AG20443 (cell line): ENCODE data around the gene ZNF30.
"Not testable (repeated sequence)": the region's sequence is repeated elsewhere in the genome, so short reads cannot be mapped to it uniquely, and the experiment has no call there.

Source experiments
- DNase-seq: peaks from one replicate; pipeline ENCODE4 v3.0.0; 2012; ENCODE audit warnings: low spot score, mixed read lengths

ZNF30 gene

GRCh38 chr19:34960103-34960805 is 33.6 kb downstream of the ZNF30 start:
- peak; percentile 55 for DNase-seq

- DNase-seq, result no peak
These were observed 34.4 kb downstream of the ZNF30 start for GRCh38 chr19:34960940-34961679.

GRCh38 chr19:34961775-34962686 is 35.3 kb downstream of the ZNF30 start:
- DNase-seq, result no peak

- peak; percentile 41 for DNase-seq
These were observed 36.2 kb downstream of the ZNF30 start for GRCh38 chr19:34962687-34963572.

GRCh38 chr19:34963573-34964406 is 37.1 kb downstream of the ZNF30 start, which contains the start of gene ZNF792:
ZNF792 (minus strand) TSS chr19:34964229; CDS start chr19:34963662, 567 bp downstream.
- DNase-seq, result peak; percentile 92

- DNase-seq, result no peak
These were observed 37.9 kb downstream of the ZNF30 start for GRCh38 chr19:34964598-34964997.

GRCh38 chr19:34965505-34965904 is 38.8 kb downstream of the ZNF30 start:
- DNase-seq, result not testable (repeated sequence)

- no peak for DNase-seq
These were observed 40.8 kb downstream of the ZNF30 start for GRCh38 chr19:34967551-34967950.

DNA sequence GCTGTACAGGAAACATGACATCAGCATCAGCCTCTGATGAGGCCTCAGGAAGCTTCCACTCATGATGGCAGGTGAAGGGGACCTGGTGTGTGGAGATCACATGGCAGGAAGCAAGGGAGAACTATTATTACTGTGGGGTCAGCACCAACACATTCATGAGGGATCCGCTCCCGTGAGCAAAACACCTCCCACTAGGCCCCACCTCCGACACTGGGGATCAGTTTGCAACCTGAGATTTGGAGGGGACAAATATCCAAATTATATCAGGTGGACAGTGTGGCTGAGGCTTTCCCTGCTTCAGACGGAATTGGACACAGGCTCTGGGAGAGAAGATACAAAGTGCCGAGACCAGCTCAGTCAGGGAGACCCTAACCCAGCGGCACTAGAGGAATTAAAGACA is 43.0 kb downstream of the ZNF30 start:
- DNase-seq, result no peak

DNA sequence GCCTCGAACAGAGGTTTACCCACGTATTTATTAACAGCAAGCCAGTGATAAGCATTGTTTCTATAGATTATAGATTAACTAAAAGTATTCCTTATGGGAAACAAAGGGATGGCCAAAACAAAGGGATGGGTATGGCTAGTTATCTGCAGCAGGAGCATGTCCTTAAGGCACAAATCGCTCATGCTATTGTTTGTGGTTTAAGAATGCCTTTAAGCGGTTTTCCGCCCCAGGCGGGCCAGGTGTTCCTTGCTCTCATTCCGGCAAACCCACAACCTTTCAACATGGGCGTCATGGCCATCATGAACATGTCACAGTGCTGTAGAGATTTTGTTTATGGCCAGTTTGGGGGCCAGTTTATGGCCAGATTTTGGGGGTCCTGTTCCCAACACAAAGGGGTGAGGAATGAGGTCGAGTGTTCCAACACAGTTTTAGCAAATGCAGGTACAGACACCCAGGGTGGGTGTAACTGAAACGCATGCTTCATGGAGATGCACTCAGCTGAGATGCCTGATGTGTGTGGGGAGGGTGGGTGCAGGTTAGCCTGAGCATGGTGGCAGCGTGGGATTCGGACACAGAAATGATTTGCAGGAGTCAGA is 43.6 kb downstream of the ZNF30 start:
- not testable (repeated sequence) for DNase-seq

DNA sequence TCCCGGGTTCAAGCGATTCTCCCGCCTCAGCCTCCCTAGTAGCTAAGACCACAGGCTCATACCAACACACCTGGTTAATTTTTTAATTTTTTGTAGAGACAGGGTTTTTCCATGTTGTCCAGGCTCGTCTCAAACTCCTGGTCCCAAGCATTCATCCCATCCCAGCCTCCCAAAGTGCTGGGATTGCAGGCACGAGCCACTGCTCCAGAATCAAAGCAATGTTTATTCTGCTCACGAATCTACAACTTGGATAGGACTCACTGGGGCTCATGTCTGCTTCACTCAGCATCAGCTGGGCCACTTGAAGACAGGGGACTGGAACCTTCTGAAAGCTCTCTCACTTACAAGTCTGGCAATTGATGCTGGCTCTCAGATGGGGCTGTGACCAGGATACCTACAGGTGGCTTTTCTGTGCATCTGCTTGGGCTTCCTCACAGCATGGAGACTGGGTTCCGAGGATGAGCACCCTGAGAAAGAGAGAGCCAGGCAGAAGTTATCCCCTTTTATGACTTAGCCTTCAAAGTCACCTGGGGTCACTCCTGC is 45.5 kb downstream of the ZNF30 start:
- DNase-seq, result no peak

- no peak for DNase-seq
These were observed 47.9 kb downstream of the ZNF30 start for GRCh38 chr19:34974646-34975045.

DNA sequence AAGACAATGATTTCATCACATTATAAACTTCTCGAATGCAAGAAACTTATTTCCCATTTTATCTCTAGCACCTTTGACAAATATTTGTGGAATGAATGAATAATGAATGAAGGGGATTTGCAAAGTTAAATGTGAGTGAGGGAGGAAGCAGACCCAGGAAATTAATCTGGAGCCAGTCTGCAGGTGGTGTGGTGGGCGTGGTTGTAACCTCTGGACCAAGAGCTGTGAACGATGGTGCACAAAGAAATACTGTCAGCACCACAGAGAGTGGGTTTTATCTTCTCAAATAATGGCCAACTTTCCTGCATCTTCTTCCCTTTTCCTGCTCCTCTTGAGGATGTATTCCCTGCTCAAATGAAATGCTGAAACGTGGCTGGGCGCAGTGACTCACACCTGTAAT is 48.4 kb downstream of the ZNF30 start:
- no peak for DNase-seq

- no peak for DNase-seq
These were observed 49.9 kb downstream of the ZNF30 start for GRCh38 chr19:34976611-34977010.

GRCh38 chr19:34979819-34980640 is 53.3 kb downstream of the ZNF30 start:
- DNase-seq, result no peak

DNA sequence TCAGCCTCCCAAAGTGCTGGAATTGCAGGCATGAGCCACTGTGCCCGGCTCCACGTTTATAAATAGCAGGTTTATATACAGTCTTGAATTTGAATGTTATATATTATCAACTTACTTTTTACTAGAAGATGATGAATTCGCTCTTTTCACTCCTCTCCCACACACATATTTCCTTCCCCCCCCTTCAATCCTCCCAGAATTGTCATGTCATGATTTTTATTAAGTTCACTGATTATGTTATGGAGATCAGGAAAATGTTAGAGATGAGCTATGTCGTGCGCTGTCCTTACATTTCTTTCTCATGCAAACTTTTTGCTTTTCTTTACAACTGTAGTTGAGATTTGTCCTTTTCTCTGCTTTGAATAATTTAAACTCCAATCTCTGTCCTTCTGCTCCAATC is 55.6 kb downstream of the ZNF30 start:
- no peak for DNase-seq

DNA sequence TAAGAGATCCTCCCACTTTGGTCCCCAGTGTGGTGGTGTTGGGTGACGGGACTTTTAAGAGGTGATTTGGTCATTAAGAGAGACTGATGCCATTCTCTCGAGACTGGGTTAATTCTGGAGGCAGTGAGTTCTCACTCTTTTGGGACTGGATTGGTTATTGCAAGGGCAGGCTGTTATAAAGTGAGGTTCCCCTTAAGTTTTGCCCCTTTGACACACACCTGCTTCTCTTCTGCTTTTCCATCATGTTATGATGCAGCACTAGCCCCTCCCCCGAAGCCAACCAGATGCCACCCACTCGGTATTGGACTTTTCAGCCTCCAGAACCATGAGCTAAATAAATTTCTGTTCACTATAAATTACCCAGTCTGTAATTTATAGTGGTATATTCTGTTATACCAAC is 57.1 kb downstream of the ZNF30 start:
- DNase-seq, result no peak

- DNase-seq, result no peak
These were observed 57.6 kb downstream of the ZNF30 start for GRCh38 chr19:34984287-34984686.
